ENCODE results near the gene FAM47E. TPM values are rescaled to one million over a fixed set of nuclear protein-coding genes. Genes with fewer than 3 reads are reported as not detected.

The FAM47E gene
- total RNA-seq, 4 donors from 2014 or later, result 0.56 to 6.8 (median 3.8) TPM

GRCh38 chr4:76310683-76311082, 59.2 kb downstream of the FAM47E start:
- H3K9me3 ChIP-seq, result no peaks in the 10 kb centered on the region
- no peak overlapping the region for H3K4me3 ChIP-seq
- TF ChIP-seq CTCF (IDR thresholded peaks at IDR 0.05 in 4 of 5, conservative IDR thresholded peaks at IDR 0.05 in 1 of 5) (no peak), POLR2A (IDR thresholded peaks at IDR 0.05) (no peak)
- H3K27me3 ChIP-seq, result no peaks in the 10 kb centered on the region
- in situ Hi-C loops (cut with MboI; ENCODE audit: low sequenced_read_pairs in 4 of 4) (loop anchor here in 3 of 4 donors (25.0 kb wide), 1 partner anchor 123 kb away; no protein-coding TSS in a partner anchor), intact Hi-C loops (cut with DNase I; ENCODE audit: low total_unique reads) (no loop called here)
- DNase-seq (no peak), ATAC-seq (no peak)
- H3K36me3 ChIP-seq, result peaks cover 0 to 17% of the 10 kb centered on the region in 2 donors
- peak overlapping the region; percentile 69 to 96 (median 94) for H3K27ac ChIP-seq
- H3K4me1 ChIP-seq, result peaks cover 50 to 57% of the 10 kb centered on the region in 2 donors

- in situ Hi-C loops (cut with MboI; ENCODE audit: low sequenced_read_pairs in 4 of 4), result loop anchor here in 3 of 4 donors (25.0 kb wide), 1 partner anchor 125 kb away; no protein-coding TSS in a partner anchor
- peak in 1 of 2 donors; percentile 19 for TF ChIP-seq POLR2A (IDR thresholded peaks at IDR 0.05)
- TF ChIP-seq CTCF (IDR thresholded peaks at IDR 0.05 in 4 of 5, conservative IDR thresholded peaks at IDR 0.05 in 1 of 5), result no peak
These were observed 60.4 kb downstream of the FAM47E start for GRCh38 chr4:76311896-76312331.

GRCh38 chr4:76312457-76312856, 60.9 kb downstream of the FAM47E start:
- in situ Hi-C loops (cut with MboI; ENCODE audit: low sequenced_read_pairs in 4 of 4), result loop anchor here in 3 of 4 donors (25.0 kb wide), 1 partner anchor 125 kb away; no protein-coding TSS in a partner anchor

More at GRCh38 chr4:76311896-76312331, 60.4 kb downstream of the FAM47E start:
- Histone ChIP-seq H3K27ac (peak overlapping the region; percentile 69 to 96 (median 94)), H3K36me3 (peaks cover 0 to 17% of the 10 kb centered on the region in 2 donors), H3K4me1 (peaks cover 50 to 55% of the 10 kb centered on the region in 2 donors), H3K27me3 (no peaks in the 10 kb centered on the region), H3K4me3 (no peak overlapping the region), H3K9me3 (no peaks in the 10 kb centered on the region)
- intact Hi-C loops (cut with DNase I; ENCODE audit: low total_unique reads), result no loop called here
- ATAC-seq, result peak; percentile 76 to 85
- peak; percentile 52 to 87 for DNase-seq

GRCh38 chr4:76313547-76313946, 62.0 kb downstream of the FAM47E start:
- intact Hi-C loops (cut with DNase I; ENCODE audit: low total_unique reads), result no loop called here
- no peak overlapping the region for H3K27ac ChIP-seq

More at GRCh38 chr4:76312457-76312856, 60.9 kb downstream of the FAM47E start:
- Histone ChIP-seq H3K27me3 (no peaks in the 10 kb centered on the region), H3K4me3 (no peak overlapping the region), H3K9me3 (no peaks in the 10 kb centered on the region), H3K36me3 (peaks cover 0 to 17% of the 10 kb centered on the region in 2 donors), H3K27ac (peak overlapping the region; percentile 69 to 96 (median 94)), H3K4me1 (peaks cover 50% of the 10 kb centered on the region in 2 donors)
- intact Hi-C loops (cut with DNase I; ENCODE audit: low total_unique reads), result no loop called here
- no peak for TF ChIP-seq CTCF (IDR thresholded peaks at IDR 0.05 in 4 of 5, conservative IDR thresholded peaks at IDR 0.05 in 1 of 5)
- no peak for TF ChIP-seq POLR2A (IDR thresholded peaks at IDR 0.05)
- no peak for DNase-seq
- no peak for ATAC-seq

More at GRCh38 chr4:76313547-76313946, 62.0 kb downstream of the FAM47E start:
- peaks cover 40% of the 10 kb centered on the region in 2 donors for H3K4me1 ChIP-seq
- H3K36me3 ChIP-seq, result peaks cover 0 to 17% of the 10 kb centered on the region in 2 donors
- H3K27me3 ChIP-seq, result no peaks in the 10 kb centered on the region
- TF ChIP-seq POLR2A (IDR thresholded peaks at IDR 0.05) (no peak), CTCF (IDR thresholded peaks at IDR 0.05 in 4 of 5, conservative IDR thresholded peaks at IDR 0.05 in 1 of 5) (no peak)
- ATAC-seq, result no peak
- no peak overlapping the region for H3K4me3 ChIP-seq
- no peaks in the 10 kb centered on the region for H3K9me3 ChIP-seq
- in situ Hi-C loops (cut with MboI; ENCODE audit: low sequenced_read_pairs in 4 of 4), result loop anchor here in 3 of 4 donors (25.0 kb wide), 1 partner anchor 126 kb away; no protein-coding TSS in a partner anchor
- DNase-seq, result no peak

Measured in gastrocnemius medialis (tissue), 4 donors.